Duodenal mucosa (tissue), 2 donors: Measurements from ENCODE around the gene FASTK.

Source experiments
- H3K27ac ChIP-seq: one replicate; pipeline ENCODE4 v1.7.0; 2013; ENCODE audit warnings: low read depth, low read length
- H3K27me3 ChIP-seq, 2 donors: one replicate each; pipeline ENCODE4 v1.7.0; 2013; ENCODE audit warnings: low read length in 2 of 2, control low read depth in 1 of 2; ENCODE audit not compliant: insufficient read depth in 2 of 2, control insufficient read depth in 1 of 2
- H3K36me3 ChIP-seq, 2 donors: one replicate each; pipeline ENCODE4 v1.7.0; 2013; ENCODE audit warnings: low read length in 2 of 2, control low read depth in 1 of 2; ENCODE audit not compliant: insufficient read depth in 2 of 2, control insufficient read depth in 1 of 2
- H3K4me1 ChIP-seq, 2 donors: one replicate each; pipeline ENCODE4 v1.7.0; 2013; ENCODE audit warnings: low read length in 2 of 2, control low read depth in 1 of 2; ENCODE audit not compliant: insufficient read depth in 2 of 2, control insufficient read depth in 1 of 2
- H3K4me3 ChIP-seq, 2 donors: one replicate each; pipeline ENCODE4 v1.7.0; 2013; ENCODE audit warnings: low read length in 2 of 2, low read depth in 1 of 2
- H3K9ac ChIP-seq, 2 donors: one replicate each; pipeline ENCODE4 v1.7.0; 2013; ENCODE audit warnings: low read length in 2 of 2, low read depth in 1 of 2
- H3K9me3 ChIP-seq, 2 donors: one replicate each; pipeline ENCODE4 v1.7.0; 2013; ENCODE audit warnings: low read length in 2 of 2, control low read depth in 1 of 2; ENCODE audit not compliant: control insufficient read depth in 1 of 2

Gene FASTK

DNA sequence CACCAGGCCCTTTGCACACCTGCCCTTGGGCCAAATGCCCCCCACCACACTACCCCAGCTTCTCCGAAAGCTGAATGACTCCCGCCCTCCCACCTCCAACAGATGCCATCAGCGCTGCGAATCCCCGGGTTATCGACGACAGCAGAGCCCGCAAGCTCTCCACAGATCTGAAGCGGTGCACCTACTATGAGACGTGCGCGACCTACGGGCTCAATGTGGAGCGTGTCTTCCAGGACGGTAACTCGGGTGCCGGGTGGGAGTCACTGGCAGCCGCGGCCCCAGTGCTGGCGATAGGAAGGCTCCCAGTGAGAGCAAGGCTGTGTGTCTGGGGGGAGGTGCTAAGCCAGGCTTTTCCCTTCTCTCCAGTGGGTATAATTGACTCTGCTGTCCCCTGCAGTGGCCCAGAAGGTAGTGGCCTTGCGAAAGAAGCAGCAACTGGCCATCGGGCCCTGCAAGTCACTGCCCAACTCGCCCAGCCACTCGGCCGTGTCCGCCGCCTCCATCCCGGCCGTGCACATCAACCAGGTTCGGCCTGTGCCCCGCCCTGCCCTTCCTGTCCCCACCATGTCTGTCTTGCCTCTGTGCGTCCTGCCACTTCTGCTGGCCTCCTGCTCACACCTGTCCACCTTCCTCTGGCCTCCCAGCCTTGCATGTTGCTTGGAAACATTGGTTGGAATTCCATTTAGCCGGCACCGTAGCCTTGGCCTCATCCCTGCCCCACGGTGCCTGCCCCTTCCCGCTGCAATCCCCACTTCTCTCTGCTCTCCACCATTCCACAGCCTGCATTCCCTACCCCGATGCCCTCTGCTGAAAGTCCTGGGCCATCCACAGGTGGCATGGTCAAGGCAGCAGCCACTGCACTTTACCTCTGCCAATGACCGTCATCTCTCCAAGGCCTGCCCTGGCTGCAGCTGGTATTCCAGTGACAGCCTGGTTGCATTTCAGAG, 37.8 kb upstream of the FASTK start:
- Histone ChIP-seq H3K27me3 (no peaks in the 10 kb centered on the region), H3K27ac (no peak overlapping the region), H3K36me3 (peaks cover 13 to 47% of the 10 kb centered on the region in 2 donors), H3K9ac (no peak overlapping the region), H3K4me3 (no peak overlapping the region), H3K4me1 (peaks cover 0 to 13% of the 10 kb centered on the region in 2 donors), H3K9me3 (no peaks in the 10 kb centered on the region)

DNA sequence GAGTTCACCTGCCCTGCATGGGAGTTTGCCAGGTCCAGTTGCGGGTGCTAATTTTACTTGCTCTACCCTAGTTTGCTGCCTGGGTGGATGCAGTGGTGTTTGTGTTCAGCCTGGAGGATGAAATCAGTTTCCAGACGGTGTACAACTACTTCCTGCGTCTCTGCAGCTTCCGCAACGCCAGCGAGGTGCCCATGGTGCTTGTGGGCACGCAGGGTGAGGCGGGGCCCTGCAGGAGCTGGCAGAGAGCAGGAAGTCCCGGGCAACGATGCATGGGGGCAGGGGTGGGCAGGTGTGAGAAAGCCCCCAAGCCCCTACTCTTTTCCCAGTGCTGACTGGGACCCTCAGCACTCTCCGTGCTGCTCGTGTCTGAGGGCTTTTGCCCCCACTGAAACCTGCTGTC, 37.0 kb upstream of the FASTK start:
- Histone ChIP-seq H3K36me3 (peaks cover 13 to 48% of the 10 kb centered on the region in 2 donors), H3K27me3 (no peaks in the 10 kb centered on the region), H3K4me1 (peaks cover 0 to 13% of the 10 kb centered on the region in 2 donors), H3K27ac (no peak overlapping the region), H3K4me3 (no peak overlapping the region), H3K9ac (no peak overlapping the region), H3K9me3 (no peaks in the 10 kb centered on the region)

DNA sequence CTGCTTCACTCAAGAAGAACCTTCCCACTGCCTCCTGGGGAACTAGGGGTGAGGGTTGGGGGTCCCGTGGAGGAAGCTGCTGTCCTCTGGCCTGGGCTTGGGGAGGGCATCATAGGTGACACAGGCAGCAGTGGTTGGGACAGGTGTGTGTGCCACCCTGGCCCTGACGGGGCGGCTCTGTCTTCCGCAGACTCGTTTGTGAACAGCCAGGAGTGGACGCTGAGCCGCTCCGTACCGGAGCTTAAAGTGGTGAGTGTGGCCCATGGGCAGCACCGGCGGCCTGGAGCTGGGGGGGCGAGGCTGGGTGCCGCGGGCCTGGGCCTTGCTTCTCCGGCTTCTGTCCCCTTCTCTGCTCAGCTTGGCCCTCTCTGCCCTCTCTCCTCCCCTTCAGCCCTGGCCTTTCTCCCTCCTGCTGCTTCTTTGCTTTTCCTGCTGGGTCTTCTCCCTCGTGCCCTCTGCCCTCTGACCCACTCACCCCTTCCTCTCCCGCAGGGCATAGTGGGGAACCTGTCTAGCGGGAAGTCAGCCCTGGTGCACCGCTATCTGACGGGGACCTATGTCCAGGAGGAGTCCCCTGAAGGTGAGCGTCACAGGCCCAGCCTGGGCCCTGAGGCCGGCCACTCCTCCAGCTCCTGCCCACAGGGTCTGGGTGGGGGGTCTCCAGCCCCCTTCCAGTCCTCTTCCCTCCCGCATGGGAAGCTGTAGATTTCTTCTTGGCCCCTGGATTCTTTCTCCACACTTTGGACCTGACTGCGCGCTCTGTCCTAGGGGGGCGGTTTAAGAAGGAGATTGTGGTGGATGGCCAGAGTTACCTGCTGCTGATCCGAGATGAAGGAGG, 36.2 kb upstream of the FASTK start:
- Histone ChIP-seq H3K27me3 (no peaks in the 10 kb centered on the region), H3K36me3 (peaks cover 13 to 47% of the 10 kb centered on the region in 2 donors), H3K9me3 (no peaks in the 10 kb centered on the region), H3K27ac (no peak overlapping the region), H3K4me1 (peaks cover 0 to 13% of the 10 kb centered on the region in 2 donors), H3K4me3 (no peak overlapping the region), H3K9ac (no peak overlapping the region)

DNA sequence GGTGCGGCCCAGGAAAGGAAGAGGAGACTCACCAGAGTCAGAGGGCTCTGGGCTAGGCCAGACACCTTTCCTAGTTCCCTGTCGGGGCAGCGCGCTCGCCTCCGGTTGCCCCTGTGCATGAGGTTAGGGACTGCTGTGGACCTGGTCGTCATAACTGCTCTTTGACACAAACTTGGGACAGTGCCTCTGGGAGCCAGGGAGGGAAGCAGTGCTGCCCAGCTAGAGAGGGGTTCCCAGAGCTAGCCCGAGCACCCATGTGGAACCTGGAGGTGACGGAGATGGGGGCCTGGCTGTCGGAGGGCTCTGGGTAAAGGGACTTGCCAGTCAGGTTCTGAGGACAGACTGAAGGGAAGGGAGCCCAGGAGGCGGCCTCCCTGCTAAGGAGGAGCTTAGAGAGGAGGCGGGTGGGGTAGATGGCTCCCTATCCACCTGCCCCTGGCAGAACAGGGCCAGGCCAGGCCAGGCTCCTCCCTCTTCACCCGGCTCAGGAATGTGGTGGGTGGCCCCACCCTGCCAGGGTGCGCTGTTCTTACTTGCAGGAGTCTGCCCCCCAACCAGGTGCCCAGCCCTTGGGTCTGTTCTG, 35.3 kb upstream of the FASTK start:
- H3K27me3 ChIP-seq = no peaks in the 10 kb centered on the region
- no peak overlapping the region for H3K27ac ChIP-seq
- no peaks in the 10 kb centered on the region for H3K9me3 ChIP-seq
- no peak overlapping the region for H3K9ac ChIP-seq
- H3K36me3 ChIP-seq = peaks cover 13 to 38% of the 10 kb centered on the region in 2 donors
- peaks cover 3 to 17% of the 10 kb centered on the region in 2 donors for H3K4me1 ChIP-seq
- H3K4me3 ChIP-seq = no peak overlapping the region

DNA sequence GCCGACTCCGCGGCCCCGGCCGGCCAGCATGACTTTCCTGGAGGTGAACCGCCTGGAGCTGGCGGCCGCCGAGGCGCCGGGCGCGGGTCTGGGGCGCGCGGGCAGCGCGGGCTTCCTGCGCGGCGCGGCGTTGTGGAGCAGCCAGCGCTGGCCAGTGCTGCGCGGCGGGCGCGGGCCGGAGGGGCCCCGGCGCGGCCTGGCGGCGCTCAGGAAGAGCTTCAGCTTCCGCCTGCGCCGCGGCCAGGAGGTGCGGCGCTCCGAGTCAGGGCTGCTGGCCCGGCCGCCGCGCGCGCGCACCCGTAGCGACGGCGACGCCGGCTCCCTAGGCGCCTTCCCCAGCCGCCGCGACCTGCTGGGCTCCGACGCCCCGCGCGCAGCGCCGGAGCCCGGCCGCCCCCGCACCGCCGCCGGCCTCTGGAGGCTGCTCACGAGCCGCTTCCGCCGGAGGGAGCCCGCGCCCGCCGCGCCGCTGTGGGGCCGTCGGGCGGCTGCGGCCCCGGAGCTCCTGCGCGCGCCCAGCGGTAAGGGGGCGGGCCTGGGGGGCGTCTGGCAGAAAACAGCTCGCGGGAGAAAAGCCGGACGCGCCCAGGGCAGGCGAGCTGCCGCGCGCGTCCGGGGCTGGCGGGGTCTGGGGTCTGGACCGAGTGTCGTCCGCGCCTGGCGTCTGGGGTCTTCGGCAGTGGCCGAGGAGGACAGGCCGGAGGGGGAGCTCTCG, 34.7 kb upstream of the FASTK start:
- Histone ChIP-seq H3K27ac (no peak overlapping the region), H3K4me3 (no peak overlapping the region), H3K9me3 (no peaks in the 10 kb centered on the region), H3K27me3 (no peaks in the 10 kb centered on the region), H3K9ac (no peak overlapping the region), H3K36me3 (peaks cover 11 to 32% of the 10 kb centered on the region in 2 donors), H3K4me1 (peaks cover 10 to 21% of the 10 kb centered on the region in 2 donors)

DNA sequence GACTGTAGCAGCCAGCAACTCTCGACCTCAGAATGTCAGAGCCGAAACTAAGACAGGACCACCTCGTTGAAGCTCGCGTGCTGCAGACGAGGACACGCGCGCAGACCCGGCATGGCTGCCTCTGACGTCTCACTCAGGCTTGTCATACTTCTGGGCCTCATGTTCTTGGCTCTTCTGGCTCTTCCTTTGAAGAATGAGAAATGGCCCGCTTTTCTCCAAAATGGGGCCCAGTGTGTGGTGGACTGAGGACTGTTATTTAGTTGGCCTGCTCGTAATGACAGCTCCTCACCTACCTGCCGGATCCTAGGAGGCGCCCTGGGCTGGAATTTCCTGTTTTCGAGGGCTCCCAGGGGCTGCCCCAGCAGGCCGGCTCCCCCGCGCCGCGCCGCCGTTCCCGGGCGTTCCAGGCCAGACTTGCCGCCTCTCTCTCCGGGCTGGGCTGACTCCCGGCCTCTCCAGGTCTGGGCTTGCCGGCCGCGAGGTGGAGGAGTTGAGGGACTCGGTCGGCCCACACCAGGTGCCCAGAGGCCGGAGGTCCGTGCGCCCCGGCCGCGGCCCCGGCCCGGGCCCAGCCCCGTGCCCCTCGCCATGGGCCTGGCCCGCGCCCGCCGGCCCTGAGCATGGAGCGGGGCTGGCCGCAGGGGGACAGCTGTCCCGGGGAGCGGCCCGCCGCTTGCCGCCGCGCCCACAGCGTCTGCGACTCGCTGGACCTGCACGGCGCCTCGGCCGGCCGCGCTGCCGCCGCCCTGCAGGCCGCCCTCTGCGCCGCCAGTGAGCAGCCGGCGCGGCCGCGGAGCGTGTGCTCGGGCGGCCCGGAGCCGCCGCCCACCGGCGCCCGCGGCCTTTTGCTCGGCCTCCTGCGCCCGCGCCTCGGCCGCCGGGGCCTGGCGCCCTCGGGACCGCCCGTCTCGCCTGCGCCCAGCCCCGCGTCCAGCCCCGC, 33.8 kb upstream of the FASTK start:
- no peak overlapping the region for H3K27ac ChIP-seq
- peaks cover 12 to 21% of the 10 kb centered on the region in 2 donors for H3K4me1 ChIP-seq
- H3K4me3 ChIP-seq = no peak overlapping the region
- no peaks in the 10 kb centered on the region for H3K27me3 ChIP-seq
- H3K9me3 ChIP-seq = no peaks in the 10 kb centered on the region
- no peak overlapping the region for H3K9ac ChIP-seq
- peaks cover 7 to 23% of the 10 kb centered on the region in 2 donors for H3K36me3 ChIP-seq

DNA sequence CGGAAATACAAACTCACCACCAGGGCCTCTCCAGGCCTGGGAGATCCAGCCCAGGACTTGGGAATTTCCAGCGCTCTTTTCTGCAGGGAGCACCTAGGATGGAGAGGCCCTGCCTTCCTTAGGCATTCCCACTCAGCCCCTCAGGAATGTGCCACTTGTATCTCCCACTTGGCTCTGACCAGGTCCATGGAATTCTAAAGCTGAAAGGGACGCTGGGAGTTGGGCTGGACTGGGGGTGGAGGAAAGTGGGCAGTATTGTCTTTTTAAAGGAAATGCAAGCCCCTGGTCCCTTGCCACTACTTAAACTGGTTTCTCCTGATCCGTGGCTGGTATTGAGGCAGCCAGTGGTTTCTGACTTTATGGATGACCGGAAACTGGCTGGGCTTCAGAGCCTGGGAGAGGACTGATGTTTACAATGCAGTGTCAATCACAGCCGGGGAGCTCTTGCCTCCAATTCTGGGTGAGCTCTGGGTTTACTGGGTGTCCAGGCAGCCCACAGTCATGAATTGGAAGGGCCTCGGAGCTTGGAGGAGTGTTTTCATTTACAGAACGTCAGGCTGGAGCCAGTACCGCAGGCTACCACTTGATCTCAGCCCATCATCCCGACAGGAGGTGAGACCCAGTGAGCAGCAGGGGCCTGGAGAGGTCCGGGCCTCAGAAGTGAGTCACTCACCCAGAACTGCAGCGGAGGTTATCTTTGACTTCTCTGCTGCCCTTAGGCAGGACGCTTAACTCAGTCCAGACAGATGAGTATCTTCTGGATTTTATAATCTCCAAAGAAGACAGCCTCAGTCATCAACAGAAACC, 32.9 kb upstream of the FASTK start:
- H3K27ac ChIP-seq = no peak overlapping the region
- H3K4me1 ChIP-seq = peaks cover 12 to 21% of the 10 kb centered on the region in 2 donors
- H3K27me3 ChIP-seq = no peaks in the 10 kb centered on the region
- no peak overlapping the region for H3K9ac ChIP-seq
- H3K36me3 ChIP-seq = peaks cover 7 to 14% of the 10 kb centered on the region in 2 donors
- no peaks in the 10 kb centered on the region for H3K9me3 ChIP-seq
- H3K4me3 ChIP-seq = no peak overlapping the region

DNA sequence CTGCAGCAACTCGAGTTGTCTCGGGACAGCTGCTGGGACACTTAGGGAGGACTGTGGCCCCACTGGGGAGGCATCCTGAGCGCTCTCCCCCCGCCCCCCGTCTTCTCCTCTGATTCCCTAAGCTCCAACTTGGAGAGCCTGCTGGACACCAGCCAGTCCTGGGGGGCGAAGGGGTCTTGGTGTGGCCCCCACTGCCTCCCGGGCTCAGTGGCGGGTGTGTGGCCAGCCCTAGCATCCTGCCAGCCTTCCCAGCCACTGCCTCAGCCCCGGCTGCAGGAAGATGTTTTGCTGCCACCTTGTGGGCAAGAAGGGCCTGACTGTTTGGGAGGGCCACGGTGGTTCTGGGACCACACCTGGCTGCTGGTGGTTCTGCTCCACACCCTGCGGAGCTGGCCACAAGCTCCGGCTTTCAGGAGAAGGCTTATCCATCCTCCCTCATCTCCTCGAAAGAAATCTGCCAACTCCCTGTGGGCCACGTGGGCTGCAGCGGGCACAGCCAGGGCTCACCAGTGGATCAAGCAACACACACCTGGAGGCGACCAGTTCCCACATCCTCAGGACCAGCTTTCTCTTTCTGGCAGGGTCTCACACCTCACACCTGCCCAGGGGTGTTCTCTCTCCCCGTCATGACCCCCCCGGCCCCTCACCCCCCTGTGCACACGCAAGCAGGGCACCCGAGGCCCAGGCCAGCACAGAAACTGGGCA, 30.5 kb upstream of the FASTK start:
- Histone ChIP-seq H3K27me3 (no peaks in the 10 kb centered on the region), H3K4me3 (no peak overlapping the region), H3K9me3 (no peaks in the 10 kb centered on the region), H3K36me3 (peaks cover 0 to 3% of the 10 kb centered on the region in 2 donors), H3K4me1 (peaks cover 12 to 17% of the 10 kb centered on the region in 2 donors), H3K27ac (no peak overlapping the region), H3K9ac (peak overlapping the region in 1 of 2 donors; percentile 25)
